Hindlimb muscle (tissue), 1 donor: Measurements from ENCODE around the gene OLFML2B. TPM values are rescaled to one million over a fixed set of nuclear protein-coding genes. Genes with fewer than 3 reads are reported as not detected.
"Not testable (repeated sequence)": the region's sequence is repeated elsewhere in the genome, so short reads cannot be mapped to it uniquely, and the experiment has no call there.

Source experiments
- DNase-seq: peaks from one replicate; pipeline ENCODE4 v3.0.0-alpha.2; 2013
- polyA plus RNA-seq: library from polyadenylated mRNA; unstranded; fragments of 120-200 nt; gene quantifications from one replicate; pipeline ENCODE4 v1.2.1, GENCODE V29; 2013; ENCODE audit not compliant: insufficient read length

Gene OLFML2B
- polyA plus RNA-seq, 1 donor, result 85.0 TPM

- DNase-seq, result no peak
These were observed 9.8 kb upstream of the OLFML2B start for GRCh38 chr1:162033428-162033827.

GRCh38 chr1:162030759-162031280 lies 7.2 kb upstream of the OLFML2B start:
- DNase-seq, result no peak

GRCh38 chr1:162029157-162029556 lies 5.5 kb upstream of the OLFML2B start:
- no peak for DNase-seq

GRCh38 chr1:162028726-162029125 lies 5.1 kb upstream of the OLFML2B start:
- DNase-seq, result no peak

GRCh38 chr1:162026881-162027280 lies 3.2 kb upstream of the OLFML2B start:
- DNase-seq, result no peak

- DNase-seq, result no peak
These were observed 1.9 kb upstream of the OLFML2B start for GRCh38 chr1:162025541-162025940.

GRCh38 chr1:162023181-162023546 lies 505 bp downstream of the OLFML2B start:
- no peak for DNase-seq

GRCh38 chr1:162022626-162023025 lies 1.0 kb downstream of the OLFML2B start:
- no peak for DNase-seq

GRCh38 chr1:162021124-162021523 lies 2.5 kb downstream of the OLFML2B start:
- no peak for DNase-seq

GRCh38 chr1:162020150-162020549 lies 3.5 kb downstream of the OLFML2B start:
- DNase-seq, result no peak

- DNase-seq, result no peak
These were observed 4.2 kb downstream of the OLFML2B start for GRCh38 chr1:162019446-162019845.

- DNase-seq, result no peak
These were observed 4.7 kb downstream of the OLFML2B start for GRCh38 chr1:162019006-162019405.

- DNase-seq, result no peak
These were observed 5.3 kb downstream of the OLFML2B start for GRCh38 chr1:162018418-162018817.

GRCh38 chr1:162017791-162018190 lies 5.9 kb downstream of the OLFML2B start:
- DNase-seq, result not testable (repeated sequence)

- no peak for DNase-seq
These were observed 7.0 kb downstream of the OLFML2B start for GRCh38 chr1:162016631-162017030.

GRCh38 chr1:162015196-162015595 lies 8.5 kb downstream of the OLFML2B start:
- no peak for DNase-seq

GRCh38 chr1:162014202-162014601 lies 9.5 kb downstream of the OLFML2B start:
- no peak for DNase-seq

GRCh38 chr1:162013289-162013688 lies 10.4 kb downstream of the OLFML2B start:
- DNase-seq, result no peak

- no peak for DNase-seq
These were observed 12.2 kb downstream of the OLFML2B start for GRCh38 chr1:162011337-162012012.

- no peak for DNase-seq
These were observed 13.5 kb downstream of the OLFML2B start for GRCh38 chr1:162010175-162010506.

GRCh38 chr1:162009501-162010174 lies 14.0 kb downstream of the OLFML2B start:
- DNase-seq, result no peak

GRCh38 chr1:162008799-162009198 lies 14.9 kb downstream of the OLFML2B start:
- no peak for DNase-seq

GRCh38 chr1:162007466-162007865 lies 16.2 kb downstream of the OLFML2B start:
- DNase-seq, result no peak

- DNase-seq, result no peak
These were observed 17.6 kb downstream of the OLFML2B start for GRCh38 chr1:162006081-162006480.
